Activated B cell treated with CpG ODN at 0.5 μM for 24 hours (primary cell): Measurements from ENCODE around the gene LSAMP. TPM values are rescaled to one million over a fixed set of nuclear protein-coding genes. Genes with fewer than 3 reads are reported as not detected.

ENCODE experiments used
- ATAC-seq: fragments of 200-7000 bp; cut with Tn5 transposase; one replicate; pipeline ENCODE4 v1.10.0; 2021; ENCODE audit warnings: low read depth, mild to moderate bottlenecking, moderate library complexity
- CTCF ChIA-PET: fragments of 350-600 bp; sonication (Branson Sonifier 250); formaldehyde crosslinking; loops from one replicate; lab custom pipeline; 2021; ENCODE audit warnings: antibody characterized with exemption; lab: Charles Lee
- POLR2A ChIA-PET: fragments of 350-600 bp; sonication (Branson Sonifier 250); formaldehyde crosslinking; loops from one replicate; lab custom pipeline; 2021; ENCODE audit warnings: antibody characterized with exemption; lab: Charles Lee
- DNase-seq: peaks from one replicate; pipeline ENCODE4 v3.0.0; 2022
- H3K27ac Mint-ChIP-seq: one replicate; pipeline ENCODE4 v1.8.0; 2020; ENCODE audit warnings: mixed read lengths
- H3K27me3 Mint-ChIP-seq: one replicate; pipeline ENCODE4 v1.8.0; 2021; ENCODE audit warnings: mixed read lengths
- H3K36me3 Mint-ChIP-seq: one replicate; pipeline ENCODE4 v1.8.0; 2021; ENCODE audit warnings: low read depth, mixed read lengths
- H3K4me1 Mint-ChIP-seq: one replicate; pipeline ENCODE4 v1.8.0; 2021; ENCODE audit warnings: mixed read lengths
- H3K4me3 Mint-ChIP-seq: one replicate; pipeline ENCODE4 v1.8.0; 2020; ENCODE audit warnings: mild to moderate bottlenecking, mixed read lengths
- H3K9me3 Mint-ChIP-seq: one replicate; pipeline ENCODE4 v1.8.0; 2020; ENCODE audit warnings: mixed read lengths
- CTCF ChIP-seq: fragments of 200-600 bp; IDR thresholded peaks from one replicate; pipeline ENCODE4 v1.8.0; 2022; ENCODE audit warnings: antibody characterized with exemption, mild to moderate bottlenecking
- intact Hi-C: fragments of 100-400 bp; cut with micrococcal nuclease; formaldehyde crosslinking; loops from one replicate; pipeline ENCODE4 v1.15.1; 2024
- total RNA-seq: library from RNA; stranded (reverse); gene quantifications from 2 replicates; pipeline ENCODE4 v1.2.3, GENCODE V29; 2022

The LSAMP gene
- total RNA-seq, 1 donor from 2014 or later = 0.16 TPM

DNA sequence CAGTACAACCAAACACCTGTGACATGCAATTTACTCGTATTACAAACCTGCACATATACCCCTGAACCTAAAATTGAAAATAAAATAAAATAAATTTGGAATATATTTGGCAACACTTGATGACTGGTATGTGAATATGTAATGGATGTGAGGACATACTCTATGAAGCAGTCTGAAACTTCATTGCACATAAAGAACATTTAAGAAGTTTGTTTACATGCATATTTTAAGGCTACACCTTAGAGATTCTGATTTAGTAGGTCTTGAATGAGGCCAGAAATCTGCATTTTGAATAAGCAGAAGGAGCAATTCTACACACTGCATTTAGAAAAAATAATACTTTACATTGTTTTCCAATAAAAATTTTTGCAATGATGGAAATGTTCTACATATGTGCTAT, 284.7 kb downstream of the LSAMP start:
- DNase-seq (no peak), ATAC-seq (no peak)
- intact Hi-C loops = no loop called here
- Mint-ChIP-seq H3K4me3 (no peak overlapping the region), H3K27me3 (no peaks in the 10 kb centered on the region), H3K9me3 (no peaks in the 10 kb centered on the region), H3K27ac (no peak overlapping the region), H3K4me1 (no peaks in the 10 kb centered on the region), H3K36me3 (no peaks in the 10 kb centered on the region)
- CTCF ChIA-PET = no interaction called here
- POLR2A ChIA-PET = no interaction called here
- TF ChIP-seq CTCF = no peak

- H3K27me3 Mint-ChIP-seq = no peaks in the 10 kb centered on the region
Measured at GRCh38 chr3:116155841-116156240, 289.4 kb downstream of the LSAMP start.

DNA sequence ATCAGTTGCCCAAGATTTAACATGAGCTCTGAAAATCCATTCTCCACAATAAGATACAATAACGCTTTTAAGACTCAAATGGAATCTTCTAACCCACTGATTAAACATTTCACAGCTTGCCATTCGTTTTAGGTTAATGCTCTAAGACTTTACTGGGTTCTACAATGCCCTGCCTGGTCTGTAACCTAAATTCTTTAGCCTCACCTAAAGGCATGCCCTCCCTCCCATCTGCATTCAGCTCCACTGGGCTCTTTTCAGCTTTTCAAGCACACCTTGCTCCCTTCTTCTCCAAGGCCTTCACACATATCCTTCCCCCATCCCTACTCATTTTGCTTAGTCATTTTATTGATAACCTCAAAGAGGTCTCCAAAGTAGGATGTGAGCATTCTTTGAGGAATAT, 290.9 kb downstream of the LSAMP start:
- H3K27ac Mint-ChIP-seq = no peak overlapping the region
- H3K4me3 Mint-ChIP-seq = no peak overlapping the region
- H3K9me3 Mint-ChIP-seq = no peaks in the 10 kb centered on the region
- intact Hi-C loops = no loop called here
- no peaks in the 10 kb centered on the region for H3K27me3 Mint-ChIP-seq
- ChIA-PET CTCF (no interaction called here), POLR2A (no interaction called here)
- H3K4me1 Mint-ChIP-seq = no peaks in the 10 kb centered on the region
- DNase-seq = no peak
- no peak for TF ChIP-seq CTCF
- no peaks in the 10 kb centered on the region for H3K36me3 Mint-ChIP-seq
- ATAC-seq = no peak

More at GRCh38 chr3:116155841-116156240, 289.4 kb downstream of the LSAMP start:
- Mint-ChIP-seq H3K36me3 (no peaks in the 10 kb centered on the region), H3K9me3 (no peaks in the 10 kb centered on the region), H3K4me3 (no peak overlapping the region), H3K4me1 (no peaks in the 10 kb centered on the region), H3K27ac (no peak overlapping the region)
- no peak for TF ChIP-seq CTCF
- ChIA-PET CTCF (no interaction called here), POLR2A (no interaction called here)
- DNase-seq (no peak), ATAC-seq (no peak)
- intact Hi-C loops = no loop called here

GRCh38 chr3:116153174-116153573, 292.1 kb downstream of the LSAMP start:
- no peaks in the 10 kb centered on the region for H3K9me3 Mint-ChIP-seq
- ATAC-seq = no peak

GRCh38 chr3:116150655-116151167, 294.6 kb downstream of the LSAMP start:
- intact Hi-C loops = no loop called here
- Mint-ChIP-seq H3K4me3 (no peak overlapping the region), H3K4me1 (no peaks in the 10 kb centered on the region), H3K27ac (no peak overlapping the region), H3K9me3 (peaks cover 5% of the 10 kb centered on the region), H3K36me3 (no peaks in the 10 kb centered on the region), H3K27me3 (no peaks in the 10 kb centered on the region)
- ATAC-seq (no peak), DNase-seq (no peak)
- TF ChIP-seq CTCF = no peak
- ChIA-PET POLR2A (no interaction called here), CTCF (no interaction called here)

More at GRCh38 chr3:116153174-116153573, 292.1 kb downstream of the LSAMP start:
- TF ChIP-seq CTCF = no peak
- Mint-ChIP-seq H3K27me3 (no peaks in the 10 kb centered on the region), H3K4me1 (no peaks in the 10 kb centered on the region), H3K4me3 (no peak overlapping the region), H3K27ac (no peak overlapping the region), H3K36me3 (no peaks in the 10 kb centered on the region)
- POLR2A ChIA-PET = no interaction called here
- DNase-seq = no peak
- CTCF ChIA-PET = no interaction called here
- intact Hi-C loops = no loop called here
